Tongue (tissue), 2 donors: ENCODE measurements around the gene TNRC6A. TPM values are rescaled to one million over a fixed set of nuclear protein-coding genes. Genes with fewer than 3 reads are reported as not detected.
"Not testable (repeated sequence)": the region's sequence is repeated elsewhere in the genome, so short reads cannot be mapped to it uniquely, and the experiment has no call there.

Source experiments
- DNase-seq: peaks from one replicate; pipeline ENCODE4 v3.0.0-alpha.2; 2015
- total RNA-seq: library from RNA; depleted of rRNA; stranded (reverse); fragments of >200 nt; gene quantifications from one replicate; pipeline ENCODE4 v1.2.3, GENCODE V29; 2014

Gene TNRC6A
- total RNA-seq, 1 donor from 2014 or later: 60.9 TPM

DNA sequence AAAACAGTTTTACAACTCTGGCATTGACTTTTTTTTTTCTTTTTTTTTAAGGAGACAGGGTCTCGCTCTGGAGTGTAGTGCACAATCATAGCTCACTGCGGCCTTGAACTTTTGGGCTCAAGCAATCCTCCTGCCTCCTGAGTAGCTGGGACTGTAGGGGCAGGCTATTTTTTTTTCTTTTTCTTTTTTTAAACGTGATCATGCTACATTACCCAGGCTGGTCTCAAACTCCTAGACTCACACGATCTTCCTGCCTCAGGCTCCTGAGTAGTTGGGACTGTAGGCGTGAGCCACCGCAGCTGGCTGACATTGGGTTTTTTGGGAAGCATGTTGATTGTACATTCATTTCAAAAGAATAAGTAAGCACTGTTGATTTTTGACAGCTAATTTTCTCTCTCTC lies 32.1 kb downstream of the TNRC6A start:
- no peak for DNase-seq

DNA sequence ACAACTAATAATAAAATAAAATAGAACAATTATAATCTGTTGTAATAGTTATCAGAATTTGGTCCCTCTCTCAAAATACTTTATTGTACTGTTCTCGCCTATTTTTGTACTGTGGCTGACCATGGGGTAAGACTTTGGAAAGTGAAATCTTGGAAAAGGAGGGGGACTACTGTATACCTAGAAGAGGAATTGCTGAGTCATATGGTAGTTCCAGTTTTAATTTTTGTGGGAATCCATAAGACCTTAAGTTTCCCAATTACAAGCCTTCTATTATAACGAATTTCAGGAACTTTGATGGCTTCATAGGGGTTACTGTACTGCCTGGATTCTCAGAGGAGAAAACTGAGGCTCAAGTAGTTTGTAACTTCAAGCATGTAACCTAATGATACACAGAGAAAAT lies 35.5 kb downstream of the TNRC6A start:
- no peak for DNase-seq

DNA sequence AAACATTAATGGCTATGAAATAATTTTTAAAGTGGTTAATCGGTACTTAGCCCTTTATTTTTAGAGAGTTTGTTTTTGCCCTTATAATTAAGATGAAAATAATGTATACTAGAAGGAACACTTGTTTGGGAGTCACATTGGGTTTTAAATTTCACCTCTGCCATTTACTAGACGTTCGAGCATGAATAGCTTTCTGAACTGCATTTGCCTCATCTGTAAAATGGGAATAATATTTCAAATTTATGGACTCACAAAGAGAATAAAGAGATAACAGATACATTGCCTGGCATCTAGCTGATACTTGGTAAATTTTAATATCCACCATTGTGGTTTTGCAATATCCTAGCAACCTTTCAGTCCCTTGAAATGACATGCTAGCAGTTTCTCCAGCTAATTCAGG lies 36.6 kb downstream of the TNRC6A start:
- DNase-seq: no peak

DNA sequence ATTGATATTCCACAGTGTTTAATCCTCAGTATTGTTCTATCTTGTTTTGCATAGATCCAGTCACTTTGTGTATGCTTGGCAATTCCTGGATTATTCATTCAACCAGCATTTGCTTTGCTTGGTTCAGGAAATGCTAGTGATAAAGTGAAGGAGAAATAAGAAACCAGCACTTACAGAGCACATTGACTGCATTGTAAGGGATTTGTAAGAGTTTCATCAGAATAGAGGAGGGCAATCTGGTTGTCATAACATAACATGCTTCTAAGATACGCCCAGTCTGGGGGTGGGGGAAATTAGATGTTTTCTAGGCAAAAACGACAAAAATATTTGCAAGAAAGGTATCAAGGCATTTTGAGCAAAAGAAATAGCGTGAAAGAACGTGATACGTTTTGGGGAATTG lies 40.4 kb downstream of the TNRC6A start:
- no peak for DNase-seq

DNA sequence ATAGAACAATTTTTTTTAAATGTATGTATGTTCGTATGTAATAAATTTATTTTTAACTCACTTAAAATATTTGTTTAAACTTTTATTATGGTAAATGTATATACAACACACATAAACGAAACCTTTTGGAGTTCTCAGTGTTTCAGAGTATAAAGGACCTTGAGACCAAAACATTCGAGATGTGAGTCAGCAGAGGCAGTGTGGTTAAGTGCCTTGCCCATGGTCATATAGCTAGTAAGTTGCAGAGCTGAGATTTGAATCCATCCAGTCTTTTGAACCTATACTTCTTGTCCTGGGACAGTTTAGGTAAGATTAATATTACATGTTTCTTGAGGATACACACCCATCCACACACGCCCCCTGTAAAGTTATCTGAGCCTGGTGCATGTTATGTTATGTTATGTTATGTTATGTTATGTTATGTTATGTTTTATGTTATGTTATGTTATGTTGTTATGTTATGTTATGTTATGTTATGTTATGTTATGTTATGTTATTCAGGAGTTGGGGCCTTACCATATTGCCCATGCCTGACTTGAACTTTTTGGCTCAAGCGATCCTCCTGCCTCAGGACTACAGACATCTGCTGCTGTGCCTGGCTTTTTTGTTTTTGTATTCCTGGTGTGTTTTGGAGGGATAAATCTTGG lies 41.8 kb downstream of the TNRC6A start:
- no peak for DNase-seq

DNA sequence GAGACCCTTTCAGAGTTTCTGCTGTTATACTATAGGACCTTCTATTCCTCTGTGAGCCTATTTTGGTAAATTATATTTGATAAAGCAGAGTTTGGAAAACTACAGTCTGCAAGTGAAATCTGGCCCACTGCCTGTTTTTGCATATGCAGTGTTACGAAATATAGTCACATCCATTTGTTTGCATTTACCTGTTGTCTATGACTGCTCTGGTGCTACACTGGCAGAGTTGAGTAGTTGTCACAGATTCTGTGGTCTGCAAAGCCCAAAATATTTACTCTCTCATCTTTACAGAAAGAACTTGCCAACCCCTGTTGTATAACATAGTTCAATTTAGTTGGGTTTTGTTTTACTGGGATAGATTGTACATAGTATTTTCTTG lies 42.3 kb downstream of the TNRC6A start:
- no peak for DNase-seq

DNA sequence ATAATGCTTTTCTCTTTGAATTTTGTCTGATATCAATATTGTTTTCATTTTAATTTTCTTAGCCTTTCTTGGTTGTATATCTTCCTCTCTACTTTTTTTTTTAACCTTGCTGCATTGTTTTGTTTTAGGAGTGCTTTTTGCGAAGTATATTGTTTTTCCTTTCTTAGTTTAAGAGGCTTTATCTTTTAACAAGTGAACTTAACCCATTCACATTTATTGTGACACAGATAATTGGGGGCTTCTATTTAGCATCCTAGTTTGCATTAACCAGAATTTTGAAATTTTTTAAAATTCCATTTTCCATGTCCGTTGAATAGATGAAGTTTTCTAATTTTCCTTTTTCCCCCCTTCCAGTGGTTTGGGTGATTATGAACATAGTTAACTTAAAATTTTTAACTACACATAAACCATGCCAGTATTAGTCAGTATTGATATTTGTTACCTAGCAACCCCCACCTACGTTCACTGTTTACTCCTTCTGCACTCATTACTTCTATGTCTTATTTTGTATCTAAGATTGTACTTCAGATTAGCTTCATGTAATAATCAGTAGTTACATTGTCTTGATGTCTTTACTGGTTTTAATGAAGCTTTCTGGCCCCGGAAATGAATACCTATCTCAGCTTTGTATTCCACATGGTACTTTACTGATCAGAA lies 44.4 kb downstream of the TNRC6A start:
- DNase-seq: no peak

DNA sequence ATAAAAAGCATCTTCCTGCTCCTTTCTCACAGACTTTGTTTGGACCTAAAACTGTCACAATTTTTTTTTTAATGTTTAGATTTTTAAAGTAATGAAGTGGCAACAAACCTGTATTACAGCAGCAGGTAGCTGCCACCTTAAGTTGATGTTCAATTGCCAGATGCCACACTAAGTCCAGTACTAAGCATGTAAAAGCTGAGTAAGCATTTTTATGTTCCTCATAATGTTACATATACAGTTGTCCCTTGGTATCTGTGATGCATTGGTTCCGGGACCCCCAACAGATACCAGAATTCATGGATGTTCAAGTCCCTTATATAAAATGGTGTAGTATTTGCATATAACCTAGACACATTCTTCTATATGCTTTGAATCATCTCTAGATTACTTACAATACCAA lies 45.1 kb downstream of the TNRC6A start:
- DNase-seq: no peak

DNA sequence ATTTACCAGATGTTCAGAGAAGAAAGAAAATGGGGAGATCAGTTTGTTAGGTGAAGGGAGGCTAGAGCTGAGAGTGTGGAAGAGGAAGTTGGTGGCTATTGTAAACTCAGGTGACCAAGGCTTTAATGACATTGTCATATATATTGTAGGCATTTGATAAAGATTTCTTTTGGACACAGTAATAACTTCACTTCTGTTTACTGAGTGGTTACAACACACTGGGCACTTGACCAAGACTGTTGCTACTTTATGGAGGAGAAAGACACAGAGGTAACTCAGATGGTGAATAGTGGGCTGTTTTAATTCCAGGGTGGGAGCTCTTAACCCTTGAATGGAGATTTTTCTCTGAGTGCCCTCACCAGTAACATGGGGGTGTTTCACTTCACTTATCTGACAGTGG lies 46.0 kb downstream of the TNRC6A start:
- no peak for DNase-seq

DNA sequence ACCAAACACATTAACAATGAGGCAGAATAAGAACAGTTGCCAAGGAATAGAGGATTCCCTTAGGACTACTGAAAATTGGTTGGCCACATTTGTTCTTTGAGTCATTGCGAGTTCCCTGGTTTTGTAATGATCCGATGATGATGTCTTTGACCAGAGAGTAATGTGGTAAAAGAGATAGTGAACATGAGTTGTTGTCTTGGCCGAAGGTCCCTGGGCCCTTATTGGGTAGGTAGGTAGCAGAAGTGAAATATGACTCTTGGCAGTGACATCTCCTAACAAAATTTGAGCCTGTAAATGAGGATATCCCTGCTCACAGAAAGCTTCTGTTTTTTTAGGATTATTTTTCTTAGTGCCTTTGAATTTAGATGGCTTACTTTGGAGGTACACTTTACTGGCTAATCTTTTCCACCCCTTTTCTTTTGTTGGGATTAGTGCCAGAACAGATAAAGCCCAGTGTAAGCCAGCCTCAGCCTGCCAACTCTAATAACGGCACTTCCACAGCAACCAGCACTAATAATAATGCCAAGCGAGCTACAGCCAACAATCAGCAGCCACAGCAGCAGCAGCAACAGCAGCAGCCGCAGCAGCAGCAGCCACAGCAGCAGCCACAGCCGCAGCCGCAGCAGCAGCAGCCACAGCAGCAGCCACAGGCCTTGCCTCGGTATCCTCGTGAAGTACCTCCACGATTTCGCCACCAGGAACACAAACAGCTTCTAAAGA lies 47.2 kb downstream of the TNRC6A start:
- no peak for DNase-seq

DNA sequence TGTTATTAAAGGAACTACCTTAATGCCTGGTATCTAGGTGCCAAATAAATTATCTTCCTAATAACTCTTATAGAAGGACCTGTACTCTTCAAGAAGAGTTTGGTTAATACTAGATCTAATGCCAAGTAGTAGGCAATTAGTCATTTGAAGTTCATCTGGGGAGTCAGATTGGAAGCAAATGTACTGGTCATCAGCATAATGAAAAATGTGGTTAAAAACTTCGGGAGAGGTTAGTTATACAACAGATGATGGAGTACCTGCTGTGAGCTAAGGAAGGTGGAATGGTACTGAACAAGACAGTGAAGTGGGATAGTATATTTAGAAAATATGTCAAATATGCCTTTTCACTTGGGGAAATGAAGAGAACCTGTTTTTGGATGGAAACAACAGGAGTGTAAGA lies 49.2 kb downstream of the TNRC6A start:
- no peak for DNase-seq

DNA sequence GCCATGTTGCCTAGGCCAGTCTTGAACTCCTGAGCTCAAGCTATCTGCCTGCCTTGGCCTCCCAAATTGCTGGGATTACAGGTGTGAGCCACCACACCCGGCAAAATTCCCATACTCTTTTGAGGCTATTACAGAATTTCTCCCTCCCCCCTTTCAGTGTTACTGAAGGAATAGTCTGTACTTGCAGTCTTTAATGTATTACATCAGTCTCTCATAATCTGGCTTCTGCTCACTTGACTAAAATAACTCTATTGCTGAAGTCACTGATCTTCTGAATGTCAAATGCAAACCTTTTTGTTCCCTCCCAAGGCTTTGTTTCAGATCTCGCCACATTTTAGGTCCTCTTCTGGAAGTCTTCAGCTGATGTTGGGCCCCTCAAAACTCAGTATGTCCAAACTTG lies 51.8 kb downstream of the TNRC6A start:
- no peak for DNase-seq

DNA sequence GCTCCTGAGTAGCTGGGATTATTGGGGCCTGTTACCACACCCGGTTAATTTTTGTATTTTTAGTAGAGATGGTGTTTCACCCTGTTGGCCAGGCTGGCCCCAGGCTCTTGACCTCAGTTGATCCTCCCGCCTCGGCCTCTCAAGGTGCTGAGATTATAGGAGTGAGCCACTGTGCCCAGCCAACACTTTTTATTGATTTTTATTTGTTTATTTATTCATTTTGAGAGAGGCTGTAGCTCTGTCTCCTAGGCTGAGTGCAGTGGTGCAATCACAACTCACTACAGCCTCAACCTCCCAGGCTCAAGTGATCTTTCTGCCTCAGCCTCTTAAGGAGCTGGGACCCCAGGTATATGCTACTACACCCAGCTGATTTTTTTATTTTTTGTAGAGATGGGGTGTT lies 54.7 kb downstream of the TNRC6A start:
- DNase-seq: no peak

DNA sequence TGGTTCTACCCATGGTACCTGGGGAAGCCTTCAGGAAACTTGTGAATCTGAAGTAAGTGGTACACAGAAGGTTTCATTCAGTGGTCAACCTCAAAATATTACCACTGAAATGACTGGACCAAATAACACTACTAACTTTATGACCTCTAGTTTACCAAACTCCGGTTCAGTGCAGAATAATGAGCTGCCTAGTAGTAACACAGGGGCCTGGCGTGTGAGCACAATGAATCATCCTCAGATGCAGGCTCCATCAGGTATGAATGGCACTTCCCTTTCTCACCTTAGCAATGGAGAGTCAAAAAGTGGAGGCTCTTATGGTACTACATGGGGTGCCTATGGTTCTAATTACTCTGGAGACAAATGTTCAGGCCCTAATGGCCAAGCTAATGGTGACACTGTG lies 60.4 kb downstream of the TNRC6A start:
- no peak for DNase-seq

DNA sequence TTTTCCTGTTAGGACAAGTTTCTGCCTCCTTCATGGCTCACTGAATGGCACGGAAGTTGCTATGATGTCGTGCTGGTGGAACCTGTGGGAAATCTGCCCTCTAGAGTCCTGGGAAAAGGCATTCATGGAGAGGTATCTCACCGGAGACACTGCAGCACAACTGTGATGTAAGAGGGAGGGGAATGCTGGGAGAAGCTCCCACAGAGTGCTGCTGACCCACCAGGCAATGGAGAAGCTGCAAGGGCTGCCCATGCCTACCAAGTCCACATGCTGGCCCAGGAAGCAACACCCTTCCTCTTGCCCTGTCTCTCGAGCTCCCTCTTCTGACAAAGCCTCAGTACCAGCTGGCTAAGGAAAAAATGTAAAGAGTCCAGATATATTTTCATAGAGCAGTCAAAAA lies 71.1 kb downstream of the TNRC6A start:
- DNase-seq: no peak

DNA sequence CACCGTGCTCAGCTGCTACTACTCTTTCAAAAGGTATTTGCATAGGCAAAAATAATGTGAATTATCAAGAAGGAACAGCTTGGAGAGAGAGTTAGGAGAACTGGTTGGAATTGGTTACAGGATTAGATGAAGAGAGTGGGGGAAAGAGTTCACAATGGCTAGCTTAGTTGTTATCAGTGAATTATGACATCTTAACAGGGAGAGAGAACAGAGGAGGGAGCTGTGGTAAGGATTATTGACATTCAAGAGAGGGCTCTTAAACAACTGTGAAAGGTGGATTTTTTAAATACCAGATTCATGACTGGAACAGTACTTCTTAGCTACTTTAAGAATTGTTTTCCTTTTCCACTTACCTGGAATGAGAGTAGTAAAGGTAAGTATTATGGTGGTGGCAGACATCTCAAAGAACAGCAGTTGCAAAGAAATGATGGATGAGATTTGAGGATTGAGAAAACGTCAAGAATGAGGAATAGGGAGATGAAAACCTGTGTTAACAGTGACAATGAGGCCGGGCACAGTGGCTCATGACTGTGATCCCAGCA lies 72.4 kb downstream of the TNRC6A start:
- no peak for DNase-seq

DNA sequence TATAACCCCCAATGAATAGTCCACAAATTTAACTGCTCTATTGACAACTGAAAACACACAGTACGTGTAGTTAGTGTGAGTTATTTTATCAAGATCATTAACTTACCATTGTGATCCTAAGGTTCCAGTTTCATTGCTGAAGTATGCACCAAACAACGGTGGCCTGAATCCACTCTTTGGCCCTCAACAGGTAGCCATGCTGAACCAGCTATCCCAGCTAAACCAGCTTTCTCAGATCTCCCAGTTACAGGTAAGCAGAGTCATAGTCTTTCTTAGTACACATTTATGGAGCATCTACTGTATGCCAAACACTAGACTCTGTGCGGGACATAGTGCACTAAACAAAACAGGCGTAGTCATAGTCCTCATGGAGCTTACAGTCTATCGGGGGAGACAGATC lies 76.0 kb downstream of the TNRC6A start:
- DNase-seq: no peak

DNA sequence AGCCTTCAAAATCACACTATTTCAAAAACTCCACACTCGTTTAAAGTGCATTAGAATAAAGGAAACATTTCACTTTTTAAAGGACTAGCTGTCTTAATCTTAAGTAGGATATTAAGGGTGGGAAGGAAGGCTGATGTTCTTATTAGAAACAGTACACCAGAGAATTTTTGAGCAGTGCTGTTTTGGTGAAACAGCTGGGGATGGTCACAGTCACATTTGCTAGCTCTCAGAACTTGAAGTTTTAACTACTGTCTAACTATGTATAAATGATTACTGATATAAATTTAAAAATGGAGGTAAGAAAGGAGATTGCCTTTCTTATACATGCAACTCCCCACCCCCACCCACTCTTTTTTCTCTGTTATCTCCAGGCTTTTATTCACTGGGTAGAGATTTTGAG lies 77.8 kb downstream of the TNRC6A start:
- no peak for DNase-seq

DNA sequence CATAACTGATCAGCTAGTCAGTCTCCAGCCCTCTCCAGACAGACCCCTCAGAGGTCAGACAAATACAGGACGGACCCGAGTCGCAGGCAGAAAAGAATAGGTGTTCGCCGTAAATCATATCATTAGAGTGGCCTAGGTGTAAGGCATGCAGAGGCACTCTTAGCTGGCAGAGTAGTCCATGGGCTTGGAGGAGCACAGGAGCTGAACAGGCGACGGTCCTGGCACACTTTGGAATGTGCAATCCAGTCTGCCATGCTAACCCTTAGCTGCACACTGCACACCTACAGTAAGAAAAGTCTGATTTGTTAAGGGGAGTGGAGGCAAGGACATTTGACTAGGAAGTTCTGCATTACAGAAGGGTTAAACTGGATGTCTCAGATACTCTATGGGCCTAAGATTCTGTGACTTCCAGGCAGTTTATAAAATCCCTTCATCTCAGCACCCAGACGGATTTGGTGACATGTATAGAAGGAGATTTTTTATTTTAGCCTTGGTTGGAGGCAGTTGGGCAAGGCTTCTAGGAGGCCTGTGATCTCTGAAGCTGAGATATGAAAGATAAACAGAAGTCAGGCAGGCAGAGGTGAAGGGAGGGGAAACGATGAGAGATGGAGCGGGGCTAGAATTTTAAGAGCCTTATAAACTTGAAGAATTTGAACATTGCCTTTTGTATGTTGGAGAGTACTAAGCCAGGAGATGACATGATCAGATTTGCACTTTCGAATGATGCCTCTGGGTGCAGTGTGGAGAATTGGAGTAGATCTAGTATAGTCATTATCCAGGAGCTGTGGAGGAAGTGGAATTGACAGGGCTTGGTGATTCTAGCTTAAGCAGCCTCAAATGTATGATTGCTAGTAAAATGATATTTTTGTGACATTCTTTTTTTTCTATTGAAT lies 81.7 kb downstream of the TNRC6A start:
- DNase-seq: no peak

DNA sequence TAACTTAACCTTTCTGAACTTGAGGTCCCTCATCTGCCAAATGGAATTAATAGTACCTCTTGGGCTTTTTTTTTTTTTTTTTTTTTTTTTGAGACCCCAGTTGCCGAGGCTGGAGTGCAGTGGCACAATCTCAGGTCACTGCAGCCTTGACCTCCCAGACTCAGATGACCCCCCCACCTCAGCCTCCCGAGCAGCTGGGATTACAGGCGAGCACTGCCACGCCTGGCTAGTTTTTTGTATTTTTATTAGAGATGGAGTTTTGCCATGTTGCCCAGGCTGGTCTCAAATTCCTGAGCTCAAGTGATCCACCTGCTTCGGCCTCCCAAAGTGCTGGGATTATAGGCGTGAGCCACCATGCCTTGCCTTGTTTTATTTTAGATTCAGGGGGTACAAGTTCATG lies 83.4 kb downstream of the TNRC6A start:
- not testable (repeated sequence) for DNase-seq

DNA sequence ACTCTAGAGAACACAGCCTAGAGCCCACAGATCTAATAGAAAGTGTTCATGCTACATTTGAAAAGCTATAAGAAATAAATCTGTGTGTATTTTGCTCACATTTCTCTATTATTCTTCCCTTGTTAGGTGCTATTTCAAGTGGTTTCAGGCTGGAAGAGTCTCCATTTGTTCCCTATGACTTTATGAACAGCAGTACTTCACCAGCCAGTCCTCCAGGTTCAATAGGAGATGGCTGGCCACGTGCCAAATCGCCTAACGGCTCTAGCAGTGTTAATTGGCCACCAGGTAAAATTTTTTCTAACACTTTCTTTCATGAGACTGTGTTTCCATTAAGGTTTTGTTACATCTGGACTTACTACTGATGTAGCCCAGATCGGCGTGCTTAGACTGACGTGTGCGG lies 85.6 kb downstream of the TNRC6A start:
- no peak for DNase-seq

DNA sequence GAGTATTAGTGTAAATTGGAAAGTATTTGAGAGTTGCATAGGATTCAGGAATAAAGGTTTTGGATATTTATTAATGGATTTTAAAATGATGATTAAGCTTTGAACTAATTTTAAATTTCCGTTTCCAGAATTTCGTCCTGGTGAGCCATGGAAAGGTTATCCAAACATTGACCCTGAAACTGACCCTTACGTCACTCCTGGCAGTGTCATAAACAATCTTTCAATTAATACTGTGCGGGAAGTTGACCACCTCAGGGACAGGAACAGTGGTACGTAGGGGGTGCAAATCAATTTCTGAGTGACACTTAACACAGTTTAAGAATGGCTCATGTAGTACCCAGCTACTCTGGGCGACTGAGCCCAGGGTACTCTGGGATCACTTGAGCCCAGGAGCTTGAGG lies 87.2 kb downstream of the TNRC6A start:
- DNase-seq: no peak
